Measurements from ENCODE around the gene SUPT3H. TPM values are rescaled to one million over a fixed set of nuclear protein-coding genes. Genes with fewer than 3 reads are reported as not detected.

The SUPT3H gene
- total RNA-seq, 1 donor from 2014 or later: 4.9 TPM

DNA sequence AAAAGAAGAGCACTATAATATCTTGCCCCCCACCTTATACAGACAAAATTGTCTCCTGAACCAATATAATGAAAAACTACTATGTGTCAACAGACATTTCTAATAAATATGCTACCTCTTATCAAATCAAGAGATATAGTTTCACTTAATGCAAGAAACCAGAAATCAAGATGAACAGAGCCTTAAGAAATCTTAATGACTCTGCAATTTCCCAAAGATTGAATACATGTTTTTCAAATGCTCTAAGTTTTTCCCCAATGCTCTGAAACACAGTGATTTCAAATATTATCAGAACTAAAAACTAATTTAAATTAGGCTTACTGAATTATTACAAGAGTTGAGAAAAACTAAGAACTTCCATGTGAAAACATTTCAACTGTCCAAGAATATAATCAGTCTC, 13.3 kb downstream of the SUPT3H start:
- DNase-seq: no peak
- intact Hi-C loops (cut with DNase I): no loop called here

GRCh38 chr6:45353654-45354053, 24.1 kb downstream of the SUPT3H start:
- intact Hi-C loops (cut with DNase I): no loop called here

More for the DNA sequence above, 13.3 kb downstream of the SUPT3H start:
- H3K4me1 ChIP-seq: no peaks in the 10 kb centered on the region
- no peaks in the 10 kb centered on the region for H3K9me3 ChIP-seq
- TF ChIP-seq CTCF (IDR thresholded peaks at IDR 0.05): no peak
- H3K36me3 ChIP-seq: no peaks in the 10 kb centered on the region
- no peak overlapping the region for H3K4me3 ChIP-seq
- no peak overlapping the region for H3K27ac ChIP-seq
- ATAC-seq: no peak
- no peaks in the 10 kb centered on the region for H3K27me3 ChIP-seq

GRCh38 chr6:45351667-45352066, 26.1 kb downstream of the SUPT3H start:
- DNase-seq (no peak), ATAC-seq (no peak)
- H3K27ac ChIP-seq: no peak overlapping the region
- no peaks in the 10 kb centered on the region for H3K36me3 ChIP-seq
- no peaks in the 10 kb centered on the region for H3K4me1 ChIP-seq
- H3K27me3 ChIP-seq: no peaks in the 10 kb centered on the region
- H3K4me3 ChIP-seq: no peak overlapping the region
- no peaks in the 10 kb centered on the region for H3K9me3 ChIP-seq
- TF ChIP-seq CTCF (IDR thresholded peaks at IDR 0.05): no peak
- intact Hi-C loops (cut with DNase I): no loop called here

More at GRCh38 chr6:45353654-45354053, 24.1 kb downstream of the SUPT3H start:
- H3K27me3 ChIP-seq: no peaks in the 10 kb centered on the region
- no peak overlapping the region for H3K4me3 ChIP-seq
- DNase-seq (no peak), ATAC-seq (no peak)
- no peaks in the 10 kb centered on the region for H3K36me3 ChIP-seq
- TF ChIP-seq CTCF (IDR thresholded peaks at IDR 0.05): no peak
- H3K27ac ChIP-seq: no peak overlapping the region
- no peaks in the 10 kb centered on the region for H3K9me3 ChIP-seq
- H3K4me1 ChIP-seq: no peaks in the 10 kb centered on the region

GRCh38 chr6:45351076-45351475, 26.7 kb downstream of the SUPT3H start:
- H3K9me3 ChIP-seq: no peaks in the 10 kb centered on the region
- ATAC-seq (no peak), DNase-seq (no peak)
- H3K4me3 ChIP-seq: no peak overlapping the region
- no peak overlapping the region for H3K27ac ChIP-seq
- no peaks in the 10 kb centered on the region for H3K36me3 ChIP-seq
- intact Hi-C loops (cut with DNase I): no loop called here
- no peaks in the 10 kb centered on the region for H3K4me1 ChIP-seq
- H3K27me3 ChIP-seq: no peaks in the 10 kb centered on the region
- TF ChIP-seq CTCF (IDR thresholded peaks at IDR 0.05): no peak

- no peak for ATAC-seq
- Histone ChIP-seq H3K36me3 (no peaks in the 10 kb centered on the region), H3K27me3 (no peaks in the 10 kb centered on the region), H3K9me3 (no peaks in the 10 kb centered on the region), H3K27ac (no peak overlapping the region), H3K4me1 (no peaks in the 10 kb centered on the region), H3K4me3 (no peak overlapping the region)
- DNase-seq: no peak
- intact Hi-C loops (cut with DNase I): no loop called here
- no peak for TF ChIP-seq CTCF (IDR thresholded peaks at IDR 0.05)
Observed at GRCh38 chr6:45350186-45350710, 27.5 kb downstream of the SUPT3H start.

DNA sequence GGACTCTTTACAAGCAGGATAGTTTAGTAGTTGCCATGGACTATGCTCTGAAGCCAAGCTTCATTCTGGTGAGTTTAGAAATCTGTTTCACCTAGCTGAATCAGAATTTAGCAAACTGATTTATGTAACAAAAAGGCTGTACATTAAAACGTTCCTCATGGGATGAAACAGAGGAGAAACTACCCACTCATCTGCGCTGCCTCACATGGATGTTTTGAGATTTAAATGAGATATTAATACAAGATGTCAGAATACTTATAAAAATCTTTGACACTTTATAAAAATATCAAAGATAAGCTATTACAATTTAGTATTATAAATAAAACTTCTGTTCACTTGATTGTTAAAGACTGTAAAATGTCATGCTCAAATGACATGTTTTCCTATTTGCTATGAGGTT, 32.8 kb downstream of the SUPT3H start:
- Histone ChIP-seq H3K4me3 (no peak overlapping the region), H3K36me3 (no peaks in the 10 kb centered on the region), H3K27ac (no peak overlapping the region), H3K4me1 (no peaks in the 10 kb centered on the region), H3K27me3 (no peaks in the 10 kb centered on the region), H3K9me3 (no peaks in the 10 kb centered on the region)
- no peak for DNase-seq
- ATAC-seq: no peak
- TF ChIP-seq CTCF (IDR thresholded peaks at IDR 0.05): no peak
- intact Hi-C loops (cut with DNase I): no loop called here
